HCT116 (cell line): ENCODE results near the gene GNG13. TPM values are rescaled to one million over a fixed set of nuclear protein-coding genes. Genes with fewer than 3 reads are reported as not detected.

Experiments
- ATAC-seq: fragments of 200-7000 bp; cut with Tn5 transposase; 2 replicates; pipeline ENCODE4 v1.9.1; 2020; ENCODE audit warnings: mild to moderate bottlenecking, moderate library complexity
- BruUV-seq: library from RNA; stranded (reverse); fragments of 400-500 nt; replicated peaks from 2 replicates; lab custom pipeline; 2021; lab: Mats Ljungman, UMichigan
- CTCF ChIA-PET: fragments of 300-600 bp; sonication (Branson Sonifier 250); formaldehyde crosslinking; loops from one replicate; lab custom pipeline; 2021; ENCODE audit warnings: antibody characterized with exemption; lab: Charles Lee
- POLR2A ChIA-PET: fragments of 300-600, 350-600 bp; sonication (Branson Sonifier 250); formaldehyde crosslinking; loops from one replicate; lab custom pipeline; 2021; ENCODE audit warnings: antibody characterized with exemption; lab: Charles Lee
- RAD21 ChIA-PET, 2 experiments: fragments of 300-600 bp; sonication (Branson Sonifier 250); formaldehyde crosslinking; loops; one replicate each; lab custom pipeline; 2023; ENCODE audit warnings: low total read pairs in 2 of 2; ENCODE audit not compliant: uncharacterized antibody in 2 of 2, unreplicated experiment in 2 of 2, low non-redundant PET in 1 of 2; lab: Charles Lee
- DNase-seq: peaks from one replicate; pipeline ENCODE4 v3.0.0-alpha.2; 2010; ENCODE audit warnings: low read depth, low spot score
- H2AFZ ChIP-seq: fragments of 200-600 bp; shearing (Covaris generic), sonication (generic); 2 replicates; pipeline ENCODE4 v1.6.1; 2017; ENCODE audit warnings: low read depth, mixed run types, mixed read lengths, antibody characterized with exemption, low read length; ENCODE audit not compliant: poor library complexity, severe bottlenecking
- H3K27ac ChIP-seq: 2 replicates; pipeline ENCODE4 v1.5.1; 2012; ENCODE audit warnings: low read depth, low read length
- H3K27me3 ChIP-seq: fragments of 200-600 bp; sonication (generic); 2 replicates; pipeline ENCODE4 v1.6.1; 2016; ENCODE audit warnings: mixed run types, low read length, mixed read lengths; ENCODE audit not compliant: insufficient read depth
- H3K36me3 ChIP-seq, 2 experiments: fragments of 200-500 bp in 1 of 2; fragments of 200-600 bp in 1 of 2; sonication (Bioruptor generic) in 1 of 2; sonication (generic) in 1 of 2; 2 replicates each; pipeline versions ENCODE4 v1.5.1 to v1.6.1; 2014 to 2016; ENCODE audit warnings: low read length in 2 of 2, inconsistent platforms in 1 of 2, mixed read lengths in 1 of 2, mixed run types in 1 of 2; ENCODE audit not compliant: insufficient read depth in 2 of 2, control insufficient read depth in 1 of 2
- H3K4me1 ChIP-seq, 2 experiments: fragments of 200-600 bp in 1 of 2; sonication (generic) in 1 of 2; 2 replicates each; pipeline versions ENCODE4 v1.5.1 to v1.6.1; 2012 to 2017; ENCODE audit warnings: low read length in 2 of 2, inconsistent platforms in 1 of 2, mild to moderate bottlenecking in 1 of 2, mixed read lengths in 1 of 2, mixed run types in 1 of 2, moderate library complexity in 1 of 2; ENCODE audit not compliant: insufficient read depth in 2 of 2, control insufficient read depth in 1 of 2
- H3K4me2 ChIP-seq: fragments of 200-600 bp; sonication (generic); 2 replicates; pipeline ENCODE4 v1.6.1; 2017; ENCODE audit warnings: mixed run types, low read length, mixed read lengths
- H3K4me3 ChIP-seq, 2 experiments: fragments of 200-600 bp in 1 of 2; sonication (generic) in 1 of 2; replicated peaks in 1 of 2; 2 replicates each; pipeline ENCODE4 v1.5.1; 2011 to 2016; ENCODE audit warnings: low read length in 2 of 2, control low read depth in 1 of 2, low read depth in 1 of 2, mild to moderate bottlenecking in 1 of 2, mixed read lengths in 1 of 2, mixed run types in 1 of 2
- H3K79me2 ChIP-seq: fragments of 200-600 bp; sonication (generic); 2 replicates; pipeline ENCODE4 v1.6.1; 2017; ENCODE audit warnings: mild to moderate bottlenecking, mixed run types, low read length, moderate library complexity, mixed read lengths; ENCODE audit not compliant: insufficient read depth
- H3K9ac ChIP-seq: fragments of 200-600 bp; sonication (generic); 2 replicates; pipeline ENCODE4 v1.6.1; 2016; ENCODE audit warnings: low read length, mixed read lengths
- H3K9me2 ChIP-seq: fragments of 200-600 bp; sonication (generic), shearing (Covaris generic); 2 replicates; pipeline ENCODE4 v1.6.1; 2017; ENCODE audit warnings: mixed run types, mild to moderate bottlenecking, moderate library complexity; ENCODE audit not compliant: insufficient read depth
- H3K9me3 ChIP-seq, 2 experiments: fragments of 200-500 bp in 1 of 2; fragments of 200-600 bp in 1 of 2; sonication (Bioruptor generic) in 1 of 2; sonication (generic) in 1 of 2; 2 replicates each; pipeline ENCODE4 v1.6.1; 2014 to 2017; ENCODE audit warnings: low read length in 2 of 2, mixed read lengths in 2 of 2, inconsistent platforms in 1 of 2, low read depth in 1 of 2, mild to moderate bottlenecking in 1 of 2, mixed run types in 1 of 2, moderate library complexity in 1 of 2; ENCODE audit not compliant: control insufficient read depth in 1 of 2, insufficient read depth in 1 of 2
- H4K20me1 ChIP-seq: fragments of 200-600 bp; sonication (generic), shearing (Covaris generic); 2 replicates; pipeline ENCODE4 v1.6.1; 2017; ENCODE audit warnings: mixed run types, mild to moderate bottlenecking, moderate library complexity; ENCODE audit not compliant: insufficient read depth
- CBX3 ChIP-seq: IDR thresholded peaks from 2 replicates; pipeline ENCODE4 v1.6.1; 2012; ENCODE audit warnings: low read depth
- CTCF ChIP-seq, 3 experiments: fragments of 200-600 bp in 1 of 3; sonication (generic) in 1 of 3; IDR thresholded peaks in 2 of 3; conservative IDR thresholded peaks in 1 of 3; 2 replicates each; pipeline ENCODE4 v1.5.1; 2012 to 2017; ENCODE audit warnings: low read depth in 2 of 3, low read length in 2 of 3, antibody characterized with exemption in 1 of 3, borderline replicate concordance in 1 of 3, control low read depth in 1 of 3, mild to moderate bottlenecking in 1 of 3, mixed read lengths in 1 of 3, mixed run types in 1 of 3, moderate library complexity in 1 of 3; ENCODE audit not compliant: insufficient read depth in 1 of 3
- ELF1 ChIP-seq: IDR thresholded peaks from 2 replicates; pipeline ENCODE4 v1.6.1; 2012; ENCODE audit warnings: low read depth, borderline replicate concordance
- EZH2phosphoT487 ChIP-seq: fragments of 200-600 bp; IDR thresholded peaks from 2 replicates; pipeline ENCODE4 v1.6.1; 2018; ENCODE audit warnings: antibody characterized with exemption, borderline replicate concordance
- FOSL1 ChIP-seq: IDR thresholded peaks from 2 replicates; pipeline ENCODE4 v1.6.1; 2012; ENCODE audit warnings: low read depth
- POLR2AphosphoS5 ChIP-seq: IDR thresholded peaks from 2 replicates; pipeline ENCODE4 v1.6.1; 2011; ENCODE audit warnings: mild to moderate bottlenecking, low read depth, low read length, moderate library complexity
- SP1 ChIP-seq: IDR thresholded peaks from 2 replicates; pipeline ENCODE4 v1.6.1; 2012; ENCODE audit warnings: low read depth
- TCF7L2 ChIP-seq: IDR thresholded peaks from 2 replicates; pipeline ENCODE4 v1.7.0; 2011; ENCODE audit warnings: borderline replicate concordance, inconsistent platforms; ENCODE audit not compliant: insufficient read depth, insufficient read length; ENCODE audit errors: extremely low read depth
- YY1 ChIP-seq: IDR thresholded peaks from 2 replicates; pipeline ENCODE4 v1.6.1; 2011; ENCODE audit warnings: low read length, low read depth, moderate library complexity, mild to moderate bottlenecking; ENCODE audit not compliant: insufficient replicate concordance; ENCODE audit errors: extremely low read depth
- ZNF274 ChIP-seq: fragments of 200-500 bp; sonication (Bioruptor generic); IDR thresholded peaks from 2 replicates; pipeline ENCODE4 v1.6.1; 2014; ENCODE audit warnings: mild to moderate bottlenecking, low read depth, low read length, inconsistent platforms
- intact Hi-C: fragments of 100-400 bp; cut with micrococcal nuclease; formaldehyde crosslinking; loops from 2 replicates; pipeline ENCODE4 v1.10.0; 2022
- total RNA-seq: library from RNA; stranded (reverse); gene quantifications from one replicate; pipeline ENCODE4 v1.2.1, GENCODE V29; 2021; ENCODE audit not compliant: unreplicated experiment

The GNG13 gene
- total RNA-seq, 1 experiment from 2014 or later, result not detected

- Histone ChIP-seq H3K27ac (peak overlapping the region; percentile 60; the same call in 1 of the 2 replicates), H3K27me3 (no peaks in the 10 kb centered on the region), H4K20me1 (no peaks in the 10 kb centered on the region), H3K9me2 (no peaks in the 10 kb centered on the region), H3K79me2 (peaks cover 33% of the 10 kb centered on the region), H3K9me3 (no peaks in the 10 kb centered on the region), H3K9ac (no peak overlapping the region), H3K4me2 (no peak overlapping the region), H3K36me3 (peaks cover 5 to 16% of the 10 kb centered on the region in 2 experiments; a peak in 3 of 4 replicates), H2AFZ (no peak overlapping the region), H3K4me3 (no peak overlapping the region), H3K4me1 (peaks cover 5 to 32% of the 10 kb centered on the region in 2 experiments; a peak in 3 of 4 replicates)
- intact Hi-C loops, result loop anchor here (2.0 kb wide), 1 partner anchor 40 kb away; no protein-coding TSS in a partner anchor
- ATAC-seq, result no peak
- TF ChIP-seq FOSL1 (no peak), YY1 (no peak), CTCF (IDR thresholded peaks at IDR 0.05 in 2 of 3, conservative IDR thresholded peaks at IDR 0.05 in 1 of 3; ENCODE audit: borderline replicate concordance in 1 of 3, insufficient read depth in 1 of 3, low read depth in 2 of 3, low read length in 2 of 3) (no peak), POLR2AphosphoS5 (no peak), ZNF274 (no peak), CBX3 (no peak), ELF1 (no peak), TCF7L2 (no peak), SP1 (no peak), EZH2phosphoT487 (no peak)
- CTCF ChIA-PET, result interaction anchor here (0.7 to 2.2 kb wide), 5 partner anchors 11 to 72 kb away, joined by 3 to 19 read pairs (median 5); partner anchors contain the start of genes CIAO3 and MSLN
- RAD21 ChIA-PET, result no interaction called here
- no peak for DNase-seq
- no TSS peak for BruUV-seq
- POLR2A ChIA-PET, result no interaction called here
Measured at GRCh38 chr16:784431-784830, 16.1 kb downstream of the GNG13 start.
